Gastrocnemius medialis (tissue), 4 donors: ENCODE measurements around the gene MOBP.

Experiments used
- CTCF ChIP-seq, 5 experiments: fragments of 450-650 bp in 3 of 5; fragments of 200-600 bp in 2 of 5; sonication (generic) in 2 of 5; IDR thresholded peaks in 4 of 5; conservative IDR thresholded peaks in 1 of 5; 1 replicate in 4 of 5; 2 replicates in 1 of 5; pipeline ENCODE4 v1.5.1; 2016 to 2019; ENCODE audit warnings: antibody characterized with exemption in 5 of 5, mild to moderate bottlenecking in 3 of 5, moderate library complexity in 3 of 5
- POLR2A ChIP-seq, 2 donors: fragments of 450-650 bp; IDR thresholded peaks; one replicate each; pipeline ENCODE4 v1.6.1; 2017; ENCODE audit warnings: antibody characterized with exemption in 2 of 2, mild to moderate bottlenecking in 2 of 2, moderate library complexity in 2 of 2

- TF ChIP-seq CTCF (IDR thresholded peaks at IDR 0.05 in 4 of 5, conservative IDR thresholded peaks at IDR 0.05 in 1 of 5): no peak
- TF ChIP-seq POLR2A (IDR thresholded peaks at IDR 0.05): no peak
Measured at GRCh38 chr3:39491733-39492350, 24.4 kb downstream of the MOBP start.
